GM12878 (cell line): ENCODE measurements around the gene SNX8. TPM values are rescaled to one million over a fixed set of nuclear protein-coding genes. Genes with fewer than 3 reads are reported as not detected.

Source experiments
- CHD2 ChIP-seq: IDR thresholded peaks from 2 replicates; pipeline ENCODE4 v1.6.1; 2011; ENCODE audit warnings: low read depth, low read length, improper control_type of control experiment, borderline replicate concordance
- NFYB ChIP-seq: IDR thresholded peaks from 2 replicates; pipeline ENCODE4 v1.6.1; 2011; ENCODE audit warnings: low read depth, mild to moderate bottlenecking, low read length, improper control_type of control experiment, moderate library complexity; ENCODE audit not compliant: insufficient read depth
- NR2F1 ChIP-seq: fragments of 450-650 bp; conservative IDR thresholded peaks from 2 replicates; pipeline ENCODE4 v1.6.1; 2017; ENCODE audit warnings: mild to moderate bottlenecking
- PBX3 ChIP-seq: IDR thresholded peaks from 2 replicates; pipeline ENCODE4 v1.6.1; 2011; ENCODE audit warnings: mild to moderate bottlenecking, low read depth, low read length, moderate library complexity; ENCODE audit not compliant: insufficient replicate concordance
- PRDM15 ChIP-seq: fragments of 450-650 bp; formaldehyde crosslinking; IDR thresholded peaks from 2 replicates; pipeline ENCODE4 v1.4.0; 2020; ENCODE audit warnings: mild to moderate bottlenecking, moderate library complexity
- ZNF687 ChIP-seq: fragments of 450-650 bp; IDR thresholded peaks from 2 replicates; pipeline ENCODE4 v1.6.1; 2017; ENCODE audit warnings: mild to moderate bottlenecking, moderate library complexity
- polyA plus RNA-seq, 11 experiments: library from polyadenylated mRNA; depleted of rRNA in 4 of 11; unstranded in 6 of 11; stranded (reverse) in 5 of 11; fragments of >200 nt; fragmentation: Nextera tagmentation in 4 of 11; fragmentation: Illumina TruSeq in 1 of 11; extraction: Ambion mirVana in 4 of 11; extraction: Trizol in 1 of 11; gene quantifications; 1 replicate in 1 of 11; 2 replicates in 10 of 11; pipeline versions ENCODE4 v1.2.1 to v1.2.3, GENCODE V29; 2011 to 2016; ENCODE audit warnings: inconsistent platforms in 2 of 11, missing spikeins in 2 of 11, low read depth in 1 of 11
- total RNA-seq, 4 experiments: library from RNA; depleted of rRNA in 3 of 4; stranded (reverse); fragments of >200 nt in 3 of 4; fragmentation: Illumina TruSeq in 1 of 4; extraction: Trizol in 1 of 4; gene quantifications; 2 replicates each; pipeline versions ENCODE4 v1.2.1 to v1.2.3, GENCODE V29; 2013 to 2021

SNX8 gene
- total and polyA plus RNA-seq, 10 of the 15 experiments (the other 5 are each of a cell fraction or from before 2014, with no cell fraction given) = 6.4 to 210 (median 97.6) TPM

- TF ChIP-seq ZNF687 = no peak
- no peak for TF ChIP-seq PRDM15 (CRISPR knock-in tag)
- no peak for TF ChIP-seq NR2F1
- TF ChIP-seq NFYB = no peak
- TF ChIP-seq PBX3 = no peak
- TF ChIP-seq CHD2 = no peak
Measured at GRCh38 chr7:2360796-2361195, 46.6 kb upstream of the SNX8 start (continued).
